ENCODE results near the gene ACAD10.

DNA sequence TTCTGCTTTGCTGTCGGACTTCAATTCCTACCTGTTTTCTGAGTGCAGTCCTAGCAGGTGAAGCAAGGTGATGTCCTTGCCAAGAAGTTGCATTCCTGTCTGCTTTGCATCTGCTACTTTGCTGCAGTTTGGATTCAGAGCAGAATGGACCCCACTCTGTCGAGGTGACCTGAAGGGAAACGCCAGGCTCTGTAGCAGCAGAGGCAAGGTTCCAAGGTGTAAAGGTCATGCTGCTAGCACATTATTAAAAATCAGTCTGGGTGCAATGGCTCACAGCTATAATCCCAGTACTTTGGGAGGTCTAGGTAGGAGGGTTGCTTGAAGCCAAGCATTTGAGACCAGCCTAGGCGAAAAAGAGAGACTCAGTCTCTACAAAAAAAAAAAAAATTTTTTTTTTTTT, 63.5 kb downstream of the ACAD10 start:
- TF ChIP-seq, protein P1, sequence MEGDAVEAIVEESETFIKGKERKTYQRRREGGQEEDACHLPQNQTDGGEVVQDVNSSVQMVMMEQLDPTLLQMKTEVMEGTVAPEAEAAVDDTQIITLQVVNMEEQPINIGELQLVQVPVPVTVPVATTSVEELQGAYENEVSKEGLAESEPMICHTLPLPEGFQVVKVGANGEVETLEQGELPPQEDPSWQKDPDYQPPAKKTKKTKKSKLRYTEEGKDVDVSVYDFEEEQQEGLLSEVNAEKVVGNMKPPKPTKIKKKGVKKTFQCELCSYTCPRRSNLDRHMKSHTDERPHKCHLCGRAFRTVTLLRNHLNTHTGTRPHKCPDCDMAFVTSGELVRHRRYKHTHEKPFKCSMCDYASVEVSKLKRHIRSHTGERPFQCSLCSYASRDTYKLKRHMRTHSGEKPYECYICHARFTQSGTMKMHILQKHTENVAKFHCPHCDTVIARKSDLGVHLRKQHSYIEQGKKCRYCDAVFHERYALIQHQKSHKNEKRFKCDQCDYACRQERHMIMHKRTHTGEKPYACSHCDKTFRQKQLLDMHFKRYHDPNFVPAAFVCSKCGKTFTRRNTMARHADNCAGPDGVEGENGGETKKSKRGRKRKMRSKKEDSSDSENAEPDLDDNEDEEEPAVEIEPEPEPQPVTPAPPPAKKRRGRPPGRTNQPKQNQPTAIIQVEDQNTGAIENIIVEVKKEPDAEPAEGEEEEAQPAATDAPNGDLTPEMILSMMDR (IDR thresholded peaks at IDR 0.05) = no peak
- TF ChIP-seq, protein P2, sequence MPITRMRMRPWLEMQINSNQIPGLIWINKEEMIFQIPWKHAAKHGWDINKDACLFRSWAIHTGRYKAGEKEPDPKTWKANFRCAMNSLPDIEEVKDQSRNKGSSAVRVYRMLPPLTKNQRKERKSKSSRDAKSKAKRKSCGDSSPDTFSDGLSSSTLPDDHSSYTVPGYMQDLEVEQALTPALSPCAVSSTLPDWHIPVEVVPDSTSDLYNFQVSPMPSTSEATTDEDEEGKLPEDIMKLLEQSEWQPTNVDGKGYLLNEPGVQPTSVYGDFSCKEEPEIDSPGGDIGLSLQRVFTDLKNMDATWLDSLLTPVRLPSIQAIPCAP (CRISPR knock-in tag; IDR thresholded peaks at IDR 0.05) = no peak
- TF ChIP-seq ZNF317 (CRISPR knock-in tag; IDR thresholded peaks at IDR 0.05; ENCODE audit: borderline replicate concordance, low read depth) (no peak), JUN (CRISPR knock-in tag; IDR thresholded peaks at IDR 0.05) (no peak), FOXJ3 (CRISPR knock-in tag; IDR thresholded peaks at IDR 0.05; ENCODE audit: borderline replicate concordance) (no peak), ELF4 (CRISPR knock-in tag; IDR thresholded peaks at IDR 0.05; ENCODE audit: low read depth) (no peak)
- TF ChIP-seq, protein P3, sequence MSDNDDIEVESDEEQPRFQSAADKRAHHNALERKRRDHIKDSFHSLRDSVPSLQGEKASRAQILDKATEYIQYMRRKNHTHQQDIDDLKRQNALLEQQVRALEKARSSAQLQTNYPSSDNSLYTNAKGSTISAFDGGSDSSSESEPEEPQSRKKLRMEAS (CRISPR knock-in tag; IDR thresholded peaks at IDR 0.05) = no peak
- TF ChIP-seq, protein P4, sequence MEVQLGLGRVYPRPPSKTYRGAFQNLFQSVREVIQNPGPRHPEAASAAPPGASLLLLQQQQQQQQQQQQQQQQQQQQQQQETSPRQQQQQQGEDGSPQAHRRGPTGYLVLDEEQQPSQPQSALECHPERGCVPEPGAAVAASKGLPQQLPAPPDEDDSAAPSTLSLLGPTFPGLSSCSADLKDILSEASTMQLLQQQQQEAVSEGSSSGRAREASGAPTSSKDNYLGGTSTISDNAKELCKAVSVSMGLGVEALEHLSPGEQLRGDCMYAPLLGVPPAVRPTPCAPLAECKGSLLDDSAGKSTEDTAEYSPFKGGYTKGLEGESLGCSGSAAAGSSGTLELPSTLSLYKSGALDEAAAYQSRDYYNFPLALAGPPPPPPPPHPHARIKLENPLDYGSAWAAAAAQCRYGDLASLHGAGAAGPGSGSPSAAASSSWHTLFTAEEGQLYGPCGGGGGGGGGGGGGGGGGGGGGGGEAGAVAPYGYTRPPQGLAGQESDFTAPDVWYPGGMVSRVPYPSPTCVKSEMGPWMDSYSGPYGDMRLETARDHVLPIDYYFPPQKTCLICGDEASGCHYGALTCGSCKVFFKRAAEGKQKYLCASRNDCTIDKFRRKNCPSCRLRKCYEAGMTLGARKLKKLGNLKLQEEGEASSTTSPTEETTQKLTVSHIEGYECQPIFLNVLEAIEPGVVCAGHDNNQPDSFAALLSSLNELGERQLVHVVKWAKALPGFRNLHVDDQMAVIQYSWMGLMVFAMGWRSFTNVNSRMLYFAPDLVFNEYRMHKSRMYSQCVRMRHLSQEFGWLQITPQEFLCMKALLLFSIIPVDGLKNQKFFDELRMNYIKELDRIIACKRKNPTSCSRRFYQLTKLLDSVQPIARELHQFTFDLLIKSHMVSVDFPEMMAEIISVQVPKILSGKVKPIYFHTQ (CRISPR knock-in tag; IDR thresholded peaks at IDR 0.05) = no peak
- TF ChIP-seq, protein P5, sequence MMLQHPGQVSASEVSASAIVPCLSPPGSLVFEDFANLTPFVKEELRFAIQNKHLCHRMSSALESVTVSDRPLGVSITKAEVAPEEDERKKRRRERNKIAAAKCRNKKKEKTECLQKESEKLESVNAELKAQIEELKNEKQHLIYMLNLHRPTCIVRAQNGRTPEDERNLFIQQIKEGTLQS (CRISPR knock-in tag; conservative IDR thresholded peaks at IDR 0.05) = no peak
- TF ChIP-seq, protein P6, sequence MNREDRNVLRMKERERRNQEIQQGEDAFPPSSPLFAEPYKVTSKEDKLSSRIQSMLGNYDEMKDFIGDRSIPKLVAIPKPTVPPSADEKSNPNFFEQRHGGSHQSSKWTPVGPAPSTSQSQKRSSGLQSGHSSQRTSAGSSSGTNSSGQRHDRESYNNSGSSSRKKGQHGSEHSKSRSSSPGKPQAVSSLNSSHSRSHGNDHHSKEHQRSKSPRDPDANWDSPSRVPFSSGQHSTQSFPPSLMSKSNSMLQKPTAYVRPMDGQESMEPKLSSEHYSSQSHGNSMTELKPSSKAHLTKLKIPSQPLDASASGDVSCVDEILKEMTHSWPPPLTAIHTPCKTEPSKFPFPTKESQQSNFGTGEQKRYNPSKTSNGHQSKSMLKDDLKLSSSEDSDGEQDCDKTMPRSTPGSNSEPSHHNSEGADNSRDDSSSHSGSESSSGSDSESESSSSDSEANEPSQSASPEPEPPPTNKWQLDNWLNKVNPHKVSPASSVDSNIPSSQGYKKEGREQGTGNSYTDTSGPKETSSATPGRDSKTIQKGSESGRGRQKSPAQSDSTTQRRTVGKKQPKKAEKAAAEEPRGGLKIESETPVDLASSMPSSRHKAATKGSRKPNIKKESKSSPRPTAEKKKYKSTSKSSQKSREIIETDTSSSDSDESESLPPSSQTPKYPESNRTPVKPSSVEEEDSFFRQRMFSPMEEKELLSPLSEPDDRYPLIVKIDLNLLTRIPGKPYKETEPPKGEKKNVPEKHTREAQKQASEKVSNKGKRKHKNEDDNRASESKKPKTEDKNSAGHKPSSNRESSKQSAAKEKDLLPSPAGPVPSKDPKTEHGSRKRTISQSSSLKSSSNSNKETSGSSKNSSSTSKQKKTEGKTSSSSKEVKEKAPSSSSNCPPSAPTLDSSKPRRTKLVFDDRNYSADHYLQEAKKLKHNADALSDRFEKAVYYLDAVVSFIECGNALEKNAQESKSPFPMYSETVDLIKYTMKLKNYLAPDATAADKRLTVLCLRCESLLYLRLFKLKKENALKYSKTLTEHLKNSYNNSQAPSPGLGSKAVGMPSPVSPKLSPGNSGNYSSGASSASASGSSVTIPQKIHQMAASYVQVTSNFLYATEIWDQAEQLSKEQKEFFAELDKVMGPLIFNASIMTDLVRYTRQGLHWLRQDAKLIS (CRISPR knock-in tag; IDR thresholded peaks at IDR 0.05; ENCODE audit: borderline replicate concordance) = no peak
